PFSK-1 (cell line): ENCODE data around the gene ANKRD27.

Source experiments
- FOXP2 ChIP-seq: optimal IDR thresholded peaks from 2 replicates; pipeline ENCODE3; 2011; ENCODE audit warnings: borderline replicate concordance, control low read depth, inconsistent platforms; ENCODE audit not compliant: insufficient read depth; ENCODE audit errors: extremely low read length, extremely low read depth
- POLR2AphosphoS5 ChIP-seq: IDR thresholded peaks from 2 replicates; pipeline ENCODE4 v1.6.1; 2012; ENCODE audit warnings: low read depth, mild to moderate bottlenecking, control low read depth, low read length, moderate library complexity
- REST ChIP-seq, 2 experiments: IDR thresholded peaks; 2 replicates each; pipeline versions ENCODE4 v1.6.1 to v1.8.0; 2011 to 2012; ENCODE audit warnings: low read depth in 2 of 2, low read length in 2 of 2, control low read depth in 1 of 2, inconsistent platforms in 1 of 2, mild to moderate bottlenecking in 1 of 2, moderate library complexity in 1 of 2; ENCODE audit not compliant: insufficient read depth in 1 of 2
- SIN3A ChIP-seq: IDR thresholded peaks from 2 replicates; pipeline ENCODE4 v1.6.1; 2012; ENCODE audit warnings: mild to moderate bottlenecking, low read length, moderate library complexity, borderline replicate concordance; ENCODE audit not compliant: insufficient read depth
- TAF1 ChIP-seq: IDR thresholded peaks from 2 replicates; pipeline ENCODE4 v1.6.1; 2012; ENCODE audit warnings: low read length, control low read depth, borderline replicate concordance; ENCODE audit not compliant: insufficient read depth

The ANKRD27 gene

GRCh38 chr19:32626969-32627368 lies 48.0 kb downstream of the ANKRD27 start:
- TF ChIP-seq POLR2AphosphoS5 (no peak), TAF1 (no peak), REST (IDR thresholded peaks at IDR 0.05; ENCODE audit: insufficient read depth in 1 of 2, low read depth in 2 of 2, low read length in 2 of 2) (no peak), SIN3A (no peak), FOXP2 (no peak)

- TF ChIP-seq TAF1 (no peak), REST (IDR thresholded peaks at IDR 0.05; ENCODE audit: insufficient read depth in 1 of 2, low read depth in 2 of 2, low read length in 2 of 2) (no peak), SIN3A (no peak), FOXP2 (no peak)
Measured at GRCh38 chr19:32624410-32624809, 50.6 kb downstream of the ANKRD27 start.

DNA sequence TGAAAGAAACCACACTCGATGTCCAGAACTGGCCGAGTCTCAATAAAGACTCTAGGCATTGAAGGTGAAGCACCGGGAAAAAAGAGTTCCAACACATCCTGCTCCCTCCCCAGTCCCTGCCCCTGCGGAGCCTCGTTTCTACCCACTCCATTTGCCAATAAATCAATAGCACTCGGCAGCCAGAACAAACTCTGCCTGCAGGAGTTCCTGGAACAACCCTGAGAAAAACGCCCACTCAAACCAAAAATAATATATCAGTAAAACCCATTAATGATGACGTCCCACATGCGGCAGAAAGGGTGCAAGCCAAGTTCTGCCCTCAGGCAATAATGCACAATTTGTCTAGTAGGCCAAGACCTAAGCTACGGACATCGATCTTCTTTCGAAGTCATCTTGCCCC lies 53.0 kb downstream of the ANKRD27 start:
- TF ChIP-seq FOXP2 (no peak), POLR2AphosphoS5 (no peak), REST (IDR thresholded peaks at IDR 0.05; ENCODE audit: insufficient read depth in 1 of 2, low read depth in 2 of 2, low read length in 2 of 2) (no peak)

DNA sequence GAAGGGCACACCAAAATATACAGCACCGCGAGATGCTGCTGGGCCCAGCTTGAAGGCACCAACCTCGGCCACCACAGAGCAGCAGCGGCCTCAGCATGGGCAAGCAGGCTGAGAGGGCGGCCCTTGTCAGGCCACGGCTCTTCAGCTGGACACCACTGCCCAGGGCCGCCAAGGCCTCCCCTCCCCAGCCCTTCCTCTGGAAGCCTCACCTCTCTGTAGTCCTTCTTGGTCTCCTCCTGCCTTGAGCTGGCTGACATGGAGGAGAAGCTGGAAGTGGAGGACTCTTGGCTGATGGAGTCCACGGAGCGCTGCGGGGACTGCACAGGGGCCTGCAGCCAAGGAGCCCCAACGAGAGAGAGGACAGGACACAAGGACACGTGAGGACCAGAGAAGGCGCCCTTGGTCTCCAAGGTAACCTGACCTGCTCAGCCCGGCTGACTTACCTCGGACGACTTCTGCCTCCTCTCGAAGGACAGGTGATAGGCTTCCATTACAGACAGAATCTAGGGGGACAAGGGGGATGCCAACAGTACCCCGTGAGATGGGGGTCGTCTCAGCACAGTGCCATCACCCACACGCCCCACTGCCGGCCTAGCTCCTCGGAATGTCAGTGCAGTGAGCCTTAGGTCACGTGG lies 55.8 kb downstream of the ANKRD27 start:
- TF ChIP-seq TAF1: no peak
- TF ChIP-seq FOXP2: no peak
- no peak for TF ChIP-seq POLR2AphosphoS5
- no peak for TF ChIP-seq SIN3A
- TF ChIP-seq REST (IDR thresholded peaks at IDR 0.05; ENCODE audit: insufficient read depth in 1 of 2, low read depth in 2 of 2, low read length in 2 of 2): no peak

GRCh38 chr19:32615569-32615968 lies 59.4 kb downstream of the ANKRD27 start:
- TF ChIP-seq REST (IDR thresholded peaks at IDR 0.05; ENCODE audit: insufficient read depth in 1 of 2, low read depth in 2 of 2, low read length in 2 of 2) (no peak), POLR2AphosphoS5 (no peak), FOXP2 (no peak), TAF1 (no peak), SIN3A (no peak)
